Brain microvascular endothelial cell (primary cell): ENCODE results near the gene SIVA1.

Source experiments
- DNase-seq: peaks from one replicate; pipeline ENCODE4 v3.0.0-alpha.2; 2020
- H3K27ac ChIP-seq: fragments of 250-450 bp; sonication (Bioruptor Pico); 2 replicates; pipeline ENCODE4 v1.5.1; 2020; ENCODE audit warnings: mild to moderate bottlenecking, moderate library complexity
- H3K27me3 ChIP-seq: fragments of 250-450 bp; sonication (Bioruptor Pico); replicated peaks from 2 replicates; pipeline ENCODE4 v1.5.1; 2020; ENCODE audit warnings: mild to moderate bottlenecking
- H3K36me3 ChIP-seq: fragments of 250-450 bp; sonication (Bioruptor Pico); replicated peaks from 2 replicates; pipeline ENCODE4 v1.5.1; 2020; ENCODE audit warnings: mild to moderate bottlenecking
- H3K4me3 ChIP-seq: 2 replicates; pipeline ENCODE4 v1.5.1; 2011; ENCODE audit warnings: low read depth, mild to moderate bottlenecking, control low read depth, low read length, moderate library complexity
- CTCF ChIP-seq: IDR thresholded peaks from 2 replicates; pipeline ENCODE4 v1.5.1; 2011; ENCODE audit warnings: low read depth, mild to moderate bottlenecking, moderate library complexity, low read length, control low read depth, inconsistent platforms; ENCODE audit errors: missing control alignments
- in situ Hi-C: cut with HindIII; loops from 2 replicates; pipeline ENCODE4 v1.10.0; 2017; ENCODE audit warnings: low sequenced_read_pairs, low pct_ligation_motif_present

SIVA1 gene

GRCh38 chr14:104786091-104786586 lies 33.2 kb downstream of the SIVA1 start:
- in situ Hi-C loops: no loop called here
- no peaks in the 10 kb centered on the region for H3K27me3 ChIP-seq
- no peak overlapping the region for H3K4me3 ChIP-seq
- no peak for TF ChIP-seq CTCF
- DNase-seq: no peak
- H3K36me3 ChIP-seq: peaks cover 20% of the 10 kb centered on the region
- no peak overlapping the region for H3K27ac ChIP-seq

DNA sequence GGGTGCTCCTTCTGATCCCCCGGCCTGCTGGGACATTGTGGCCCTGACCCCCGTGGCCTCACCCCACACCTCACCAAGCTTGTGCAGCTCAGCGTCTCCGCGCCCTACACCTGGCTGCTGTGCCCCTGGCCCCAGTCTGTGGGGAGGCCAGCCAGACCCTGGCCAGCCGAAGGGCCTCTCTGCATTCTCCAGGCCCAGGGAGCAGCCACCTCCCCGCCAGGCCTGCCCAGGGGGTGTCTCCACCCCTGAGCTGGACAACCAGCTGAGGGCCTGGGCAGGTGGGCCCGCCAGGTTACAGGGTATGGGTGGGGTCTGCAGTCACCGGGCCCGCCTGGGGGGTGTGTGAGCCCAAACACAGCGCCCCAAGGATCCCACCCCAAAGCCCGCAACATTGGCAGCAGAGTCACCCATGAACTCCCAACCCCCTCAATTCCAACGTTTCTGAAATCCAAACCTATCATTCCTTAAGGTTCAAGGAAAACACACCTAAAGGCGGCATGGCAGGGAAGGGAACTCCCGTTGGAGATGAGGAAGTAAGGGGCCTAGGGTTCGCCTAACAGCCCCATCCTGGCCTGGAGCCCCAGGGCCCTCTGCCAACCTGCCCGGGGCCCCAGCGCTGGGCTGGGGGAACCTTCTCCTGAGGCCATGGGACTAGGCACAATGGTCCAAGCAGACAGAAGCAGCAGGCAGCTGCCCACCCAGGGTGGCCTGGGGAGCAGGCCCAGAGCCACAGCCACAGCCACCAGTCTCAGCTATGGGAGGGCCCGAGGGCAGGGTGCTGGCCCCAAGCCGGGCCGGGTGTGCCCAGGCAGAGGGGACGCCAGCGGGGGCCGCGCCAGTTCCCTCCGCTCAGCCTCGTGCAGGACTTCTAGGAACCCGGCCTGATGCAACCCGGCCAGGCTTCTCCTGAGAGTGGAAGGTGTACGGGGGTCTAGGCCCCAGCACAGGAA lies 34.1 kb downstream of the SIVA1 start:
- in situ Hi-C loops: no loop called here
- Histone ChIP-seq H3K27ac (no peak overlapping the region), H3K4me3 (no peak overlapping the region)

GRCh38 chr14:104787736-104788135 lies 34.8 kb downstream of the SIVA1 start:
- Histone ChIP-seq H3K36me3 (peaks cover 22% of the 10 kb centered on the region), H3K4me3 (no peak overlapping the region), H3K27ac (no peak overlapping the region), H3K27me3 (no peaks in the 10 kb centered on the region)
- TF ChIP-seq CTCF: no peak
- no peak for DNase-seq
- in situ Hi-C loops: no loop called here

More for the DNA sequence above, 34.1 kb downstream of the SIVA1 start:
- DNase-seq: no peak
- no peak for TF ChIP-seq CTCF
- Histone ChIP-seq H3K27me3 (no peaks in the 10 kb centered on the region), H3K36me3 (peaks cover 22% of the 10 kb centered on the region)

DNA sequence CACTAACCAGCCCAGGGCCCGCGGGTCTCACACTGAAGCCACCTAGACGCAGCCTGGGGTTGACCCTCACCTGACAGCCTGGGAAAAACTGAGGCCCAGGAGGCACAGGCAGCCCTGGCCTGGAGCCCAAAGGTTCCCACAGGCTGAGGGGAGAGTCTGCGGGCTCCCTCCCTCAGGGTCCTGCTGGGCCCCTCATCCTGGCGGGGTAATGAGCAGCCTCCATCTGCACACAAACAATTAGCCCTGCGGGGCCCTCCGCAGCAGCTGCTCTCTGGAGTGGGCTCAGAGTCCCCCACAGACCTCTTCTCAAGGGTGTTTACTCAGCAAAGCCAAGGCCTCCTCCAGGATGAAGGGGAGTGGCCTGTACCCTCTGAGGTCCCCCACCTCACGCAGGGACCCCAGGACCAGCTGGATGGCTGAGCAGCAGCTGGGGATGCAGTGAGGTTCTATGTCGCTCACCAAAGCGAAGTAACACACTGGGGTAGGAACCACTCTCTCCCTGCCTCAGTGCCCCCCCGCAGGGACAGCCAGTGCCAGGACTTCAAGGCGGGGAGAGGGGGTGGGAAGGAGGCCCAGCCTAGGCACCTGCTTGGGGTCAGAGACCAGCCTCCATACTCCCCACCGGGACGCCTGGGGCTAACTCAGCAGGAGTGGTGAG lies 35.3 kb downstream of the SIVA1 start:
- Histone ChIP-seq H3K27me3 (no peaks in the 10 kb centered on the region), H3K4me3 (no peak overlapping the region), H3K27ac (no peak overlapping the region), H3K36me3 (peaks cover 22% of the 10 kb centered on the region)
- DNase-seq: no peak
- no peak for TF ChIP-seq CTCF
- in situ Hi-C loops: no loop called here

DNA sequence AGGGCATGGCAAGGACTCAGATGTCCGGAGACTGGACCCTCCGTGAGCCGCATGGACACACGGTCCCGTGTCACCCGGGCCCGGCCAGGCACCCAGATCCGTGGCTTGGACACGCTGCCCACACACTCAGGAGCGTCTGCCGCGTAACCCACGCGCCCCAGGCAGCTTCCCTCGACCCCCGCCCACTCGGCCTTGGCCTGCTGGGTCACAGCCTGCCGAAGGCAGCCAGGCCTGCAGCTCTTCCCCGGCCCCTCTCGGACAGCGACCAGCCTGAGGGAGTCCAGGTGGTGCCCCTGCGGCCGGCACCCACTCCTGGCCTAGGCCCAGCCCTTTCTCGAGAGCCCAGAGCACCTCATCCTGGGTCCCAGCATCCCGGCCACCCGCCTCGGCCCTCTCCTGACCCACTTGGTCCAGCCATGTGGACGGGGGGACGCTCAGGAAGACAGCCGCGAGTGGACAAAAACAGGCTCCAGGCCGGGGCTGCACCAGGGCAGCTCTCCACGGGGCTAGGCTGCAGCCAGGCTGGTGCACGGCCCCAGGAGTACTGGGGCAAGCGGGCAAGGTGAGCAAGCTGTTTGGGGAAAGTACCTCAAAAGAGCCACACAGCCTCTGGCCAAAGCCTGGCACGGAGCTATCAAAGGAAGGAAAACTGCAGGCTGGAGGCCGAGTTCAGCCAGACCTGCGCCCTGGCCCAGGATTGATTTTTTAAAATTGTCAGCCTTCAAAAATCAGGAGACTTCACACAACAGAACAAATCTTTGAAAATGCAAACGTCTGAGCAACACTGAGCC lies 36.1 kb downstream of the SIVA1 start:
- H3K27me3 ChIP-seq: no peaks in the 10 kb centered on the region
- in situ Hi-C loops: no loop called here
- no peak for TF ChIP-seq CTCF
- H3K27ac ChIP-seq: no peak overlapping the region
- no peak for DNase-seq
- no peak overlapping the region for H3K4me3 ChIP-seq
- H3K36me3 ChIP-seq: peaks cover 22% of the 10 kb centered on the region
